HG02973 (cell line): Measurements from ENCODE around the gene FAM117B.
A peak's percentile ranks its signal among the peaks of the same experiment; 100 is the strongest.
"Not testable (repeated sequence)": the region's sequence is repeated elsewhere in the genome, so short reads cannot be mapped to it uniquely, and the experiment has no call there.

Source experiments
- ATAC-seq: cut with Tn5 transposase; IDR thresholded peaks from one replicate; pipeline ENCODE4 v1.9.1; 2021; ENCODE audit warnings: moderate library complexity; ENCODE audit not compliant: unreplicated experiment

Gene FAM117B

GRCh38 chr2:202700075-202700901 is 65.5 kb downstream of the FAM117B start:
- no peak for ATAC-seq

- no peak for ATAC-seq
Measured at GRCh38 chr2:202703091-202703490, 68.3 kb downstream of the FAM117B start.

GRCh38 chr2:202704248-202704647 is 69.5 kb downstream of the FAM117B start:
- ATAC-seq = no peak

- no peak for ATAC-seq
Measured at GRCh38 chr2:202705446-202706020, 70.8 kb downstream of the FAM117B start.

GRCh38 chr2:202714971-202715935 is 80.5 kb downstream of the FAM117B start:
- ATAC-seq = not testable (repeated sequence)

GRCh38 chr2:202716114-202716718 is 81.4 kb downstream of the FAM117B start:
- ATAC-seq = no peak

- ATAC-seq = no peak
Measured at GRCh38 chr2:202716953-202717597, 82.3 kb downstream of the FAM117B start.

GRCh38 chr2:202717598-202718310 is 83.0 kb downstream of the FAM117B start:
- ATAC-seq = no peak

GRCh38 chr2:202718614-202719013 is 83.8 kb downstream of the FAM117B start:
- no peak for ATAC-seq

GRCh38 chr2:202720226-202720625 is 85.5 kb downstream of the FAM117B start:
- no peak for ATAC-seq

- no peak for ATAC-seq
Measured at GRCh38 chr2:202721621-202722020, 86.9 kb downstream of the FAM117B start.

- ATAC-seq = no peak
Measured at GRCh38 chr2:202723746-202724145, 89.0 kb downstream of the FAM117B start.

GRCh38 chr2:202726070-202726469 is 91.3 kb downstream of the FAM117B start:
- ATAC-seq = no peak

- no peak for ATAC-seq
Measured at GRCh38 chr2:202736826-202737225, 102.1 kb downstream of the FAM117B start.

- no peak for ATAC-seq
Measured at GRCh38 chr2:202743613-202744012, 108.8 kb downstream of the FAM117B start.

GRCh38 chr2:202749477-202749876 is 114.7 kb downstream of the FAM117B start:
- no peak for ATAC-seq

GRCh38 chr2:202750763-202751427 is 116.1 kb downstream of the FAM117B start:
- ATAC-seq = peak; percentile 54

GRCh38 chr2:202752071-202752470 is 117.3 kb downstream of the FAM117B start:
- no peak for ATAC-seq

- no peak for ATAC-seq
Measured at GRCh38 chr2:202754936-202755335, 120.2 kb downstream of the FAM117B start.
